Anterior cingulate cortex (tissue), 58 donors: Measurements from ENCODE around the gene GRN.

ENCODE experiments used
- DNase-seq, 58 donors: peaks; one replicate each; lab custom pipeline; 2025; lab: John Stamatoyannopoulos, UW

Gene GRN

DNA sequence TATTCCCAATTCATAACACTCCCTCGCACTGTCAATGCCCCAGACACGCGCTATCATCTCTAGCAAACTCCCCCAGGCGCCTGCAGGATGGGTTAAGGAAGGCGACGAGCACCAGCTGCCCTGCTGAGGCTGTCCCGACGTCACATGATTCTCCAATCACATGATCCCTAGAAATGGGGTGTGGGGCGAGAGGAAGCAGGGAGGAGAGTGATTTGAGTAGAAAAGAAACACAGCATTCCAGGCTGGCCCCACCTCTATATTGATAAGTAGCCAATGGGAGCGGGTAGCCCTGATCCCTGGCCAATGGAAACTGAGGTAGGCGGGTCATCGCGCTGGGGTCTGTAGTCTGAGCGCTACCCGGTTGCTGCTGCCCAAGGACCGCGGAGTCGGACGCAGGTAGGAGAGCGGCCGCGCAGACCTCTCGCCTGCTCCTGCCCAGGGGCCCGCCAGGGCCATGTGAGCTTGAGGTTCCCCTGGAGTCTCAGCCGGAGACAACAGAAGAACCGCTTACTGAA, at the start of gene GRN:
TSS of gene GRN (plus strand) at position 364 of the 515 bp plus-strand sequence. CDS start 3,863 bp downstream, outside the sequence.
- peak; percentile 74 to 99 (median 95) for DNase-seq

DNA sequence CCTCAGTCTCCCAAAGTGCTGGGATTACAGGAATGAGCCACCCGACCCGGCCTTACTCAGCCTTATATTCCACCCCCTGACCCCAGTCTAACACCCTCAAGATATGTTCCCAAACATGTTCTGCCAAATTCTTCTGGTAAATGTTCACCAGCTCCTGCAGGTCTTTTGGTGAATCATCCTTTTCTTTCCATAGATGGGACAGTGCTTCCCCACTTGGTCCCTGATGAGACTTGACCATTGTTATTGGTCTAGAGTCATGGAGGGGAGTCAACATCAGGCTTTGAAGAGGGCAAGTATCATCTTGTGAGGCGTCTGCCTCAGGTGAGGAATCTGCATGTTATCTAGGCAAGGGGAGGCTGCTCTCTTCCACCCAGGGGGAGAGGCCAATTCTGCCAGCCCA, 47.1 kb upstream of the GRN start:
- no peak for DNase-seq

DNA sequence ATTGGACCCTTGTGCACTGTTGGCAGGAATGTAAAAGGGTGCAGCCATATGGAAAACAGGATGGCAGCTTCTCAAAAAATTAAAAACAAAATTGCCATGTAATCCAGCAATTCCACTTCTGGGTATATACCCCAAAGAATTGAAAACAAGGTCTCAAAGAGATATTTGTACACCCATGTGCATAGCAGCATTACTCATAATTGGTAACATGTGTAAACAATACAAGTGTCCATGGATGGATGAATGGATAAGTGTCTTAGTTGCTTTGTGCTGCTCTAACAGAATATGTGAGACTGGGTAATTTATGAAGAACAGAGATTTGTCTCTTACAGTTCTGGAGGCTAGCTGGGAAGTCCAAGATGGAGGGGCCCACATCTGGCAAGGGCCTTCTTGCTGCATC, 40.5 kb upstream of the GRN start:
- DNase-seq = no peak

DNA sequence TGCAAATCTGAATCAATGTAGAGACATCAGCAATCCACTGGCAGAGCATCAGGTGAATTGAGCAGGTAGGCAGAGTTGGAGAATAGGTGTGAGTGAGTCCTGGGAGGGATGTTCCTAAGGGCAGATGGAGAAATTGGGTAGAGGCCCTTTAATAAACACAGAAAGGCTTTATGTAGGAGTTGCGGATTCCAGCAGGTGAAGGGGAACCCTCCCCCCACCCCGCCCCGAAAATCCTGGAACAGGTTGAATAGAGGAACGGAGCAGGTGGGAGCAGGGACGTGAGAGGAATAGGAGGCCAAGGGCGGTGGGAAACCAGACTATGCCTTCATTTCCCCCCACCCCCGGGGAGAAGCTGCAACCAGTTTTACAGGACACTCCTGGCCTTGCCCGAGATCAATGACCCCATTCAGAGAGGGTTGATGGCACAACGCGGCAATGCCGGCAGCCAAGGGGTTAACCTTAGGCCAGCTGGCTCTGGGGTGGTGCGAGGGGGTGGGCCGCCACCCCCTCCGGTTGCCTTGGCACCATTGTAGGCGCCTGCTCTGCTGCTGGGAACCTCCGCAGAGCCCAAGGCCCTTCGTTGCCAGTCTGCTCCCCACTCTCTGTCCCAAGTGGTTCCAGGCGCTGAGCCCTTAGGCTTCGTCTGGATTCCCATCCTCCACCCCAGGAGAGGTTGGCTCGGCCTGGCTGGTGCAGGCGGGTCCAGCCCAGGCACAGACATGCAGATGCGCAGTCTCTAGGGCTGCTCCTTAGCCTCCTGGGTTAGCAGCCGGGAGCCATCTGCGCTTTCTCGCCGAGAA, 37.5 kb upstream of the GRN start:
- peak in 56 of 58 donors; percentile 39 to 87 (median 77) for DNase-seq

DNA sequence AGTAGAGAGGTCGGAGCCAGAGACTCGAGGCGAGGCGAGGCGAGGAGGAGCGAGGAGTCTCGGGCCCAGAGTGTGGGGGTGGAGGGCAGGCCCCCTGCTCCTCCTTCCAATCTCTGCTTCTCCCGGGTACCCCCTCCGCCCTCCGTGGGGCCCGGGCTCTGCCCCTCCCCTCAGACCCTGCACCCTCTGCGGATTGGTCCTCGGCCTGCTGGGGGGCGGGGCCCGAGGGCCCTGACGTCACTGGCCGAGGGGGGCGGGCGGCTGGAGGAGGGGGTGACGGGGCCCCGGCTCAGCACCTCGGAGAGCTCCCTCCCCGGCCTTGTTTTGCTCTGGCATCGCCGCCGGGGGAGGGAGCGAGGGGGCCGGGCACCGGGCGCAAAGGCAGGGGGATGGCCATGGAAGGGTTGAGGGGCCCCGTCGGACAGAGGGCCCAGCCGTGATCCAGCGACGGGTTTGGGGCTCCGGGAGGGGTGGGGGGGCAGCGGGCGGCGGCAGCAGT, 36.7 kb upstream of the GRN start, which contains the start of gene RUNDC3A:
TSS of gene RUNDC3A (plus strand) at position 282 of the 499 bp plus-strand sequence. CDS start 232 bp downstream, outside the sequence.
- DNase-seq = peak; percentile 45 to 97 (median 92)

DNA sequence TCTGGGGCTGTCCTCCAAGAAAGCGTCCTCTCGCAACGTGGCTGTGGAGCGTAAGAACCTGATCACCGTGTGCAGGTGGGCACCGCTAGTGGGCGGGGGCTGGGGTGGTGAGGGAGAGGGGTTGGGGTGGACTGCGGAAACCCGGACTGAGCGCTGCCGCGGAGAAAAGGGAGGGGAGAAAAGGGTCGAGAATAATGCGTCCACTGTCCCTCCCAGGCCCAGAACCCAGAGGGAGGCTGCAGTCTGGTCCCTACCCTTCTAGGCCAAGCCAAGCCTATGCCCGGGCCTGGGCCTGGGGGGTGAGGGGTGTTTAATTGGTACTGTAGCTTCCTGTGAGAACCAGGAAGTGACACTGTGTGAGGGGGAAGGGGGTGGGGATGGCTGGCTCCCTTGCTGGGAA, 36.2 kb upstream of the GRN start:
- peak in 38 of 58 donors; percentile 18 to 68 (median 54) for DNase-seq

DNA sequence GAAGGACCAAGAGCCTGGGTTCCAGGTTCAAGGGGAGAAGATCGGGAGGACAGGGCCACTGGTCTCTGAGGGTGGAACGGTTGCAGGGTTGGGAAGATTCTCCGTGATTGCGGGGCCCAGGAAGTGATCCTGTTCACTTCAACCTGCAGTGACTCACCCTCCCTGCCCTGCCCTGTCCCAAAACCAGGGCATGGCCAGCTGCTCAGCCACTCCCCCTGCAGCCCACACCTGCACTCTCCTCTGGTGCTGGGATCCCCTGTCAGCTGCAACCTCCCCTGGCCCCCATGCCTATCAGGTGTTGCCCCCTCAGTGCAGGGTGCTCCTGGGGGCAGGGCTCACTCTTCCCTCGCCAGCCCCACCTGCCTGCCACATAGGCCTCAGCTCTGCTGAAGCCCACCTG, 35.6 kb upstream of the GRN start:
- DNase-seq = no peak

DNA sequence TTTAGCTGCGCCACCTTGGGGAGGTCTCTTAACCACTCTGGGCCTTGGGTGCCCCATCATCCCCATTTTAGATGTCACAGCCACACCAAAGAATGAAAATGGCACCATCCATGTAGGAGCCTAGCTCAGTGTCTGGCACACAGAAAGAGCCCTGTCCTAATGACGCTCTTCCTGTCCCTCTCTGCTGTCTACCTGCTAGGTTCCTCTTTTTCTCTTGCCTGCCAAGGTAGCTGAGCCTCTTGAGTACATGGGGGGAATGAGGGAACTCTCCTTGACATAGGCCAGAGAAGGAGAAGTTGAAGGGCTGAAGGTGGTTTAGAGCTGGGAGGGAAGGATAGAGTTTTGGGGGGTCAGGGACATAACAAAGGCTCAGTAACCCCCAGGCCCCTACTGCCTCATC, 34.9 kb upstream of the GRN start:
- DNase-seq = no peak

DNA sequence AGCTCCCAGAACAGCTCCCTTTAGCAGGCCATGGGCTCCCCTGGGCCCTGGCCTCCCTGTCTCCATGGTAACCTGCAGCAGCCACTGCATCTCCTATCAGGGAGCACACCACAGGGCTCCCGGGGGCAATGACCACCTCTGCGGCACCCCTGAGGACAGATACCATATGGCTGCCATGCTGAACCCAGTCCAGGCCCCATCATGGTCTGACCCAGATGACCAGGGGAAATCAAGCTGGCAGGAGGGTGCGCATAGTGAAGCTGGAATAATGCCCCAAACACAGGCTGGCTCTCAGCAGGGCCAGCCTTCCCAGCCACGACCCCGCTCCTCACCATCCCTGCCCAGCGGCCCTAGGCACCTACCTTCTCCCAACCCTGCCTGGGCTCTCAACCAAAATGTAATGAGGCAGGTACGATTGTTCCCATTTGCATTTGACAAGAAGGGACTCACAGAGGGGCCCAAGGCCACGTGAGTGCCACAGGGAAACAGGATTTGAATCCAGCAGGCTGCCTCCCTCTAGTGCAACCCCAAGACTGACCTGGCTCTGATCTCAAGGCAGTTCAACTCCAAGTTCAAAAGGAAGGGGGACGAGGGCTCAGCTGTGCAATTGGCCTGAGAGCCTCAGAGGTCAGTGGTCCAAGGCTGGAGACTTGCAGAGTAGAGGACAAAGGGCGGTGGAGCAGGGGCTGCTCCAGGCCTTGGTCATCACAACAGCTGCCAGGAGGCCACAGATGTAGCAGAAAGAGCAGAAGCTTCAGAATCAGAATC, 34.3 kb upstream of the GRN start:
- DNase-seq = no peak

DNA sequence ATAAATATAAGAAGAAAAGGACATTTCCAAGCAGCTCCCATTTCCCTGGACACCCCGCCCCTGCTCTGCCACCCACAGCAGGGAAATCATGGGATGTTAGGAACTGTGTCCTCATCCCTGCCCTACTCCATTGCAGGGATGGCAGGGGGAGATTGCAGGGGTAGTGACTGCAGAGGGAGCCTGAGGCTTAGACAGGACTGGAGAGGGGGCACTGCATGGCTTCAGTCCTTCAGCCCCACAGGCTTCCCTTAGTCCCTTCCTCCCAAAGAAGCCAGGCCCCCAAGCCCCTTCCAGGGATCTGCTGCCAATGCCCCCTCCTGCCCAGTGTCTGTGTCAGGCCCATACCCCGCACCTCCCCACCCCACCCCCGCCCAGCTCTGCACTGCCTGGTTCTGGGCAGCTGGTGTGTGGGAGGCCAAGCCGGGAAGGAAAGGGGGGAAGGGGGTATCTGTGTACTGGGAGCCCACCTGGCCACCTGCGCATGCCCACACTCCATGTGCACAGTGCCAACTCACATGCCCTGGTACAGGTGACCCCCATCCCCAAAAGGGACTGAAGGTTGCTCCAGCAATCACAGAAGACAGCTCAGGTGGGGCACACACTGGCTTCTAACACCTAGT, 33.4 kb upstream of the GRN start:
- peak in 9 of 58 donors; percentile 16 to 51 (median 35) for DNase-seq

DNA sequence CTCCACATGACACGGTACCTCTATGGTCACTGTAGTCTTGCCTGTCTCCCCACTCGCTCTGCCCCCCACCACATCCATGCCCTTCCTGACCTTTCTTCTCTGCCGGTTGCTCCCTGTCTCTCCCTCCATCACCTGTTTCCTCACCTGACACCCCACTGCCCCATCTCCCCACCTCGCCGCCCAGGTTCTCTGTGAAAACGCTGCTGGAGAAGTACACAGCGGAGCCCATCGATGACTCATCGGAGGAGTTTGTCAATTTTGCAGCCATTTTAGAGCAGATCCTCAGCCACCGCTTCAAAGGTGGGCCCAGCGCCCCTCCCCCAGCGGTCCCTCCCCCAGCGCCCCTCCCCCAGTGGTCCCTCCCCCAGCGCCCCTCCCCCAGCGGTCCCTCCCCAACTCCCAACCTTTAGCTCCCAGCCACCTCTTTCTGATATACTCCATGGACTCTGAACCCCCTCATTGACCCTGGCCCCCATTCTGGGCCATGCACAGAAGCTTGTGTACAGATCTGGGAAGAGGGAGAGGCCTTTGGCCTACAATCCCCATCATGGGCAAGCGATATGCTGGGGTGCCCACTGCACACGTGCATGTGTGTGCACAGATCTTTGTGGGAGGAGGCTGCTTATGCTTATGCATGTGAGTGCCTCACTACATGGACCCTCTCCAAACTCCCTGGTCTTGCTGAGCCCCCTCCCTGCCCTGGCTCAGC, 32.6 kb upstream of the GRN start:
- no peak for DNase-seq

DNA sequence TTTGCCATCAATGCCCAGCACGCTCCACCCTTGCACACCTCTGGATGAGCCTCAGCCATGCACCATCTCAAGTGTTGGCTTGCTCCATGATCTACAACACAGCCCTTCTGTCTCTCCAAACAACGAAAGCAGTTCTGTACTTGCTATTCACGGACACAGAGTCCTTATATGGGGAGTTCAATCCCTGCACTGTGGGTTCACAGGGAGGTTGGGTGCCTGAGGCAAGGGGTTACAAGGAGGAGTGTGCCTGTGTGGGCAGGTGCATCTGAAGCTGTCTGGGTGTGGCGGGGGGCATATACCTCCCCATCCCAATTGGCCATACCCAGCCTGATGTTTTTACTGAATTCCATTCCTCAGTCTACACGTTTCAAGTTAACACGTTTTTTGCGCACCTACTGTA, 31.1 kb upstream of the GRN start:
- no peak for DNase-seq

DNA sequence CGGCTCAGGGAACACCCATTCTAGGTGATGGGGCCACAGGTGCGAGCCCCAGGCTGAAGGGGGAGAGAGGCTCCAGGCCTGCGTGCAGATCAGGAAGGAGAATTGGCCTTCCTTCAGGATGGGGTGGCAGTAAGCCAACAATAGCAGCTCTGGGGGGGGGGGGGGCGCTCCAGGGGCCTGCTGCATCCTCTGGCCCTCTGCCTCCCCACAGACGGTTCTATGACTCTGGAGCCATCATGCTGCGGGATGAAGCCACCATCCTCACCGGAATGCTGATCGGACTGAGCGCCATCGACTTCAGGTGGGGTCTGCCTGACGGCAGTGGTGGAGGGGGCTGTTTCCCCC, 30.6 kb upstream of the GRN start:
- no peak for DNase-seq

DNA sequence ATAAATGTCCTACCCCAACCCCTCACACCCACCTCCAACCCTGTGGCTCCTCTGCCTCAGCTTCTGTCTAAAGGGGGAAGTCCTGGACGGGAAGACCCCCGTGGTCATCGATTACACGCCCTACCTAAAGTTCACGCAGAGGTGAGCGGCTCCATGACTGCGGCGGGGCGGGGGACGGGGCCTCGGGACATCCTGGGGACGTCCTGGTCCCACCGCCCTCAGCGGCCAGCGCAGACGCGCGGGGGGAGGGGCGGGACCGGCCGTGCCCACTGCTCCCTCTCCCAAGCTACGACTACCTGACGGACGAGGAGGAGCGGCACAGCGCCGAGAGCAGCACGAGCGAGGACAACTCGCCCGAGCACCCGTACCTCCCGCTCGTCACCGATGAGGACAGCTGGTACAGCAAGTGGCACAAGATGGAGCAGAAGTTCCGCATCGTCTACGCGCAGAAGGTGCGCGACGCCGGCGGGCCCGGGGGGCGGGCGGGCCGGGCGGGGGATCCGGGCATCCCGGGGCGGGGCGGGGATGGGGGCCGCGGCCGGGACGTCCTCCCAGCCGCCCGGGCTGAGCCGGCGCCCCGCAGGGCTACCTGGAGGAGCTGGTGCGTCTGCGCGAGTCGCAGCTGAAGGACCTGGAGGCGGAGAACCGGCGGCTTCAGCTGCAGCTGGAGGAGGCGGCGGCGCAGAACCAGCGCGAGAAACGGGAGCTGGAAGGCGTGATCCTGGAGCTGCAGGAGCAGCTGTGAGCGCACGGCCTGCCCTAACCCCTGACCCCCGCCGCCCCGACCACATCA, 30.0 kb upstream of the GRN start:
- DNase-seq = peak in 15 of 58 donors; percentile 14 to 67 (median 34)

DNA sequence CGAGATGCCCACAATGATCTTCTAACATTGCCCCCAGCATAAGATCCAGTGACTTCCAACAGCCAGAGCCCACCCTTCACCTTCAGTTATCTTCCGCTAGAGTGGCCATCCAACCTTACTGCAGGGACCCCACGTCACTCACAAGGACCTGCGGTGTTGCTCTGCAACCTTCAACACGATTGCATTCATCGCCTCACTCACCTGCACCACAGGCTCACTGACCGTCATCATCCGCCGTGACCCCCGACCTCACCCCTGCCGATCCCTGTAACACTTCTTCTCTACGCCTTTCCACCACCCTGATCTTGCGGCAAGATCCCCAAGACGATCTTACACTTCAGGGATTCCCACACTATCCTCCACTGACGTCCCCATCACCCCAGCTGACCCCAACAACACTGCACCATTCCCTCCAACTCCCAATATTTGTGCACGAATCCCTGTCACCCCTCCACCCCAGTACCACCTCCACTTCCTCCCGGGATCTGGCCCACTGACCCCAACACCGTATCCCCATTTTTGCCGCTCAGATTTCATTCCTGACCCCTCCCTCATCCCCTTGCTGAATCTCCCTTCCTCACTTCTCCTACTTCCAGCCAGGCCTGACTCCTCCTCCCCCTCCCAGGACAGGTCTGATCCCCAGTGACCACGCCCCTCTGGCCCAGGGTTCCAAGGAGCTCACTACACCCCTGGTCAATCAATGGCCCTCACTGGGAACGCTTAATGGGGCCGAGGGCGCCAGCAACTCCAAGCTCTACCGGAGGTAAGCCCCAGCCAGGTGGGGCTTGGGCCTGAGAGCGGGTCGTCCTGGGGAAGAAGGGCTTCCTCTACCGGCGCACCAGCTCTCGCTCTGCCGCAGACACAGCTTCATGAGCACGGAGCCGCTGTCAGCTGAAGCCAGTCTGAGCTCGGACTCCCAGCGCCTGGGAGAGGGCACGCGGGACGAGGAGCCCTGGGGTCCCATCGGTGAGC, 29.1 kb upstream of the GRN start:
- DNase-seq = no peak

DNA sequence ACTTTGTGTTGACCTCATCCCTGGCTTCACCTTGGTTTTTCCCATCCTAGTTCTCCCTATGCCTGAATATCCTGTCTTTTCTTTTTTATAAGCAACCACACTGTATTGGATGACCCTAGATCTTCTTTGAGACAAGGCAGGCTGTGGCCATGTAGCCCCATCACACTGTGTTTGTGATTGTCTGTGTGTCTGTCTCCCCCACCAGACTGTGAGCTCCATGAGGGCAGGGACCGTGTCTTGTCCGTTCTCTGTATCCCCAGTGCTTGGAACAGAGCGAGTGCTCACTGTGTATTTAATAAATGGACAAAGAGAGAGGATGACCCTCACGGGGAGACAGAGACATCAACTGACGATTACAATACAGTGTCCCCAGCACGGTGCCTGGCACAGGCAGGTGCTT, 27.6 kb upstream of the GRN start:
- DNase-seq = no peak

DNA sequence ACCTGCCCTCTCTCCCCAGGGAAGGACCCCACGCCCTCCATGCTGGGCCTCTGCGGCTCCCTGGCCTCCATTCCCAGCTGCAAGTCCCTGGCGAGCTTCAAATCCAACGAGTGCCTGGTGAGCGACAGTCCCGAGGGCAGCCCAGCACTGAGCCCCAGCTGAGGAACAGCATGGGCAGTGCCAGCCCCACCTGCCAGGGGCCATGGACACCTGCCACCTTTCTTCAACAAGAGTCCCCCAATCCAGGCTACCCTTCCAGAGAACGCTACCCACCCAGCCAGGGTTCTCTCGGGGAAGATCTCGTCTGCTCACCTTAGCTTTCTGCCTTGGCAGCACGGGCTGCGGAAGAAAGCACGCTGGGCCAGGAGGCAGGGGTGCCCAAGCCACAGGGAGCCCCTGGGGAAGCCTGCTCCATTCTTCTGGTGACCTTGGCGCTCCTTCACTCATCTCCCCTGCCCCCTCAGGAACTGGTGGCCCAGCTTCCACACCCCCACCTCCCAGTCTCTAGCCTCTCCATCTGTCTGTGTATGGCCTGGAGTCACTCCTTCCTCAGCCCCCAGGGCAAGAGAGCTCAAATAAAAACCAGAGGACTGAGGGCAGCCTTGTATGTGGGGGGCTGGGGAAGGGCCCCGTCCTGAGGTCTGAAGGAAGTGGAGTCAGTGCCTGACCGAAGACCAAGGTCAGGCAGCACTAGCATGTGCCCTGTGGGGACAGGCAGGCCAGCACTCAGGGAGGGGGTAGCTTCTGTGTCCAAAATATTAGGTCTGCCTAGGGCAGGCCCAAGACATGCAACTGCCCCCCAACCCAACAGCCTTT, 26.8 kb upstream of the GRN start:
- DNase-seq = no peak
